CD4-positive, alpha-beta T cell treated with Interleukin-15 for 4 hours (primary cell): ENCODE measurements around the gene ATP6V0C.
"Not testable (repeated sequence)": the region's sequence is repeated elsewhere in the genome, so short reads cannot be mapped to it uniquely, and the experiment has no call there.

Experiments used
- DNase-seq: peaks from one replicate; pipeline ENCODE4 v3.0.0-alpha.2; 2020; ENCODE audit warnings: low spot score

Gene ATP6V0C

DNA sequence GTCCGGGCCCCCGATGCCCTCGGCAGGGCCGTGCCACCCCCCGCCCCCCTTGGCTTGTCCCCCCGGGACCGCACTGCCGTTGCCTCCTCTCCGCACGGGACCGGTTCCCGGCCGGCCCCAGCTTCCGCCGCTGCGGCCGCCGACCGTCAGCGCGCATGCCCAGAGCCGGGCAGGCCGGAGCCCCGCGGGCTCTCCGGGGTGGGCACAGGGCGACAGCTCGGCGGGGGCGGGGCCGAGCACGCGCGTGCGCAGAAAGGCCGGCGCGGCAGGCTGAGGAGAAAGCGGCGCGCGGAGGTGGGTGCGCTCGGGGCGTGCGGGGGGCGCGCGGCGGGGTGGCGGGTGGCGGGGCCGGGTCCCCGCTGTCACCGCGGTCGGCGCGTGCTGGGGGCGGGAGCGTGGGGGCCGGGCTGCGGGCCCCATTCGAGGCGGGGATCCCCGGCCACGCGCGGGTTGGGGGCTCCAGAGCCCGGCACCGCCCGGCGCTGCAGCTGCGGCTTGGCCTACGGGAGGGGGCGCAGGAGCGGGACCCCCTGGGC is 38.8 kb upstream of the ATP6V0C start, which contains the start of gene TBC1D24:
Gene TBC1D24 (plus strand): TSS at position 251 of the 536 bp plus-strand sequence. CDS start 21,022 bp downstream, outside the sequence.
- peak; percentile 82 for DNase-seq

DNA sequence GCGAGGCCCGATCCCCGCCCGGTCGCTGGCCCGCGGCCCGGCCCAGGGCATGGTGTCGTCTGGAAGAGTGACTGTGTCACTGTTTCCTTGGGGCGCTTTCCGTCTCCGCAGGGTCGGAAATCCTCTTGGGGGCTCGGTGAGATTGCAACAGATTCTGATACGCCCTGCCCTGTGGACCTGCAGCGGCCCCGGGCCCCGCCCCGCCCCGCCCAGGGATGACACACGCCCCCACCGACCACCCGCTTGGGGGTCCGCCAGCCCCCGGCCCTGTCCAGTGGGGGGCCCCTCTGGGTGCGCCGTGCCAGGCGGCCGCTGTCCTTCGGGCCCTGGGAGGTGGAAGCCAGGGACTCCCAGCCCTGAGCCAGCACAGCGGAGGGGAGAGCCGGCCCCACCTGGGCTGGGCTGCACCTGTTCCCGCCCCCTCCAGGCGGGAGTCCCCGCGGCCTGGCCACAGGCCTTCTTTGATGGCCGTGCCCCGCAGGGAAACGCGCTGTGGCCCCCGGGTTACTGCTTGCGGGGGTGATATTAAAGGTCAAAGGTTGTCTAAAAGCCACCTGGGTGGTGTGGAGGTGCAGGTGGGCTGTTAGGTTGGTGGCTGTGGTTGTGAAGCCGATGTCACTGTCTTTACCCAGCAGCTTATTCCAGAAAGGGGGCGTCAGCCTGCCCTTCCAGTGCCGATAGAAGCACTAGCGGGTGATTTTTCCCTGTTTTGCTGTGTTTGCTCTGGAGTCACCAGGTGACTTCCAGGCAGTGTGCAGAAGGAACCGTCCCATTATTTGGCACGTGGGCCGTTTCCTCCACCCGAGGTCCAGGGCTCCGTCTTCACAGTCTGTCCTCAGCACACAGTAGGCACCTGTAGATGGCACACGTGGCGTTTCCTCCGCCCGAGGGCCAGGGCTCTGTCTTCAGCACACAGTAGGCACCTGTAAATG is 38.1 kb upstream of the ATP6V0C start:
- DNase-seq = peak; percentile 16

DNA sequence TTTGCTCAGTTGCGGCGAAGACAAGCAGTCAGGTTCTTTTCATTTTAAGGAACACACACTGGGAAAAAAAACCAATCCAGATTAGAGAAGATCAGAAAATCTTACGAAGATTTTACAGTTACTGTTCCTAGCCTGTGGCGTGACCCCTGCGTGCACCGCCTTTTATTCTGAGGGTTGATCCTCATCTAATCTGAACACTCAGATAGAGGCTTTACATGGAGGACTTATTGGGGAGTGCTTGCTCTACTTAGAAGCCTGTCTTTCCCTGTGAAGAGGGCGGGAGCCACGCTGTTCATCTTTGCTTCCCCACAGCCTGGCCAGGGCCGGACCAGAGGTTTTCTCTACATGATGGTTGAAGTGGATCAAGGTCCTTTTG is 37.4 kb upstream of the ATP6V0C start:
- DNase-seq = no peak

DNA sequence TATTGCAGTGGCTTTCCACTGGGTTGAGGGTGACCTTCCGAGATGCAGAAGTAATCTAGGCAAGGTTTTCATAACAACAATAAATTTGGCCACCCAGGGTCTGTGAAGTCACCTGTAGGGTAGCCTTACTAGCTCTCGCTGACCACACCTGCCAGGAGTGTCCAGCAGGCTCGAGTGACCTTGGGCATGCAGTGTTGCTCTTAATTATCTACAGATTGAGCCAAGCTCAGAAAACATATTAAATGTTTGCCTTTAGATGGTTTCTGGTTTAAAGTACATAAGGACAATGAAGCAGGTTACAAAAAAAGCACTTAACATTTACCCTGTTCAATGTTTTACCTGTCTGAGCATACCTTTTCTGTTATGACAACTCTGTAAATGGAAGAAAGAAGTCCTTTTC is 37.0 kb upstream of the ATP6V0C start:
- DNase-seq = no peak

DNA sequence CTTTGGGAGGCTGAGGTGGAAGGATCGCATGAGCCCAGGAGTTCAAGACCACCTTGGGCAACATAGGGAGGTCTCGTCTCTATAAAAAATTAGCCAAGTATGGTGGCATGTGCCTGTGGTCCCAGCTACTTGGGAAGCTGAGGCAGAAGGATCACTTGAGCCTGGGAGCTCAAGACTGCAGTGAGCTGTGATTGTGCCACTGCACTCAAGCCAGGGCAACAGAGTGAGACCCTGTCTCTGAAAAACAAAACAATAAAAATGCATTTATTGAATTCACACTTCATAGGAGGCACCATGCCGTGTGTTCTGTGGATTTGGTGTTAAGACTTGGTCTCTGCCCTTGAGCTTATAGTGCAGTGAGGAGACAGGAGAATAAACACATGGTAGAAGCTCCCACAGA is 36.4 kb upstream of the ATP6V0C start:
- no peak for DNase-seq

DNA sequence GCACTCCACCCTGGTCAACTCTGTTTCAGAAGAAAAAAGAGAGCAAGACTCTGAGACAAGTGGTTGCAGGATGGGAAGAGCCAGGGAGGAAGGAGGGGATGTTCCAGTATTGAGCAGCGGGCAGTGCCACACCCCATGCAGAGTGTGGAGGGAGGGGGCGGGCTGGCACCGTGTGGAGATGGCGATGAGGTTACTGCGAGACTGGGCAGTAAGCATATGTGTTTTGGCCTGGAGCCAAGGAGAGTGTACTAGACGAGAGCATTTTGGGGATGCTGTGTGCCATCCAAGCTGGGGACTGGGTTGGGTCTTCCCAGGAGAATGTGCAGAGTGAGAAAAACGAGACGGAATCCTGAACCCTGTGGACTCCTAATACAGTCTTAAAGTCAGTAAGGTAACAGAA is 35.5 kb upstream of the ATP6V0C start:
- no peak for DNase-seq

DNA sequence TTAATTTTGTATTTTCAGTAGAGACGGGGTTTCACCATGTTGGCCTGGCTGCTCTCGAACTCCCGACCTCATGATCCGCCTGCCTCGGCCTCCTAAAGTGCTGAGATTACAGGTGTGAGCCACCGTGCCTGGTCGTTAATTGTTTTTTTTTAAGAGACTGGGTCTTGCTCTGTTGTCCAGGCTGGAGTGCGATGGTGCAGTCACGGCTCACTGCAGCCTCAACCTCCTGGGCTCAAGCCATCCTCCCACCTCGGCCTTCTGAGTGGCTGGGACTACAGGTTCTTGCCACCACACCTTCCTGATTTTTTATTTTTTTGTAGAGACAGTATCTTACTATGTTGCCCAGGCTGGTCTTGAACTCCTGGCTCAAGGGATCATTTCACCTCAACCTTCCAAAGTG is 33.8 kb upstream of the ATP6V0C start:
- not testable (repeated sequence) for DNase-seq

DNA sequence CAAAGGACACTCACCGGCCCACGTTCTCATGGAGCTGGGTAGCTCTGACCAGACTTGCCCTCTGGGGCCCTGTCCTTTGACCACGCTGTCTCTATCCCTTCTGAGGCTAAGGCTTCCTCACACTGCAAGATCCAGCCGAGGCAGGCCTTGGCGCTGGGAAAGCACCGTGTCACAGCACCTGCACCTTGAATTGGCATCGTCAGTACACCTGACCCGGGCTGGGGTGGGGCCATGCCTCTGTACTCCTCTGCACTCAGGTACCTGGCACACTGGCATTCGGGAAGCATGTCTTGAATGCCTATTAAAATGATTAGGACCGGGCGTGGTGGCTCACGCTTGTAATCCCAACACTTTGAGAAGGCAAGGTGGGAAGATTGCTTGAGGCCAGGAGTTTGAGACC is 32.8 kb upstream of the ATP6V0C start:
- no peak for DNase-seq

DNA sequence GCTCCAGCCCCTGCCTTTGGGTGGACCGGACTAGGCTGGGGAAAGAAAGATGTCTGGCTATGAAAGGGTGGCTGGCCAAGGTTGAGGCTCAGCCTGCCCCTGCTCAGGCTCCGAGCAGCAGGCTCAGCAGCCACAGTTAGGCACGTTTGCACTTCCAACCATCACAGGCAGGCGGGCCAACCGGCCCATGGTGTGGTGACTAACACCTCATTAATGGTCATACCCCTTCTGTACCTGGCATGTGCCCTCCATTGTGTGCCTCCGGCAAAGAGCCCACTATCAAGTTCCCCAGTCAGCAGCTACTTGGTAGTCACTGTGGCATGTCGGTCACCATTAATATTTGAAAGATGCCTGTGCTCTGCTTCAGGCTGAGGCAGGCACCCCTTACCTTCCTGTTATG is 32.1 kb upstream of the ATP6V0C start:
- DNase-seq = no peak

DNA sequence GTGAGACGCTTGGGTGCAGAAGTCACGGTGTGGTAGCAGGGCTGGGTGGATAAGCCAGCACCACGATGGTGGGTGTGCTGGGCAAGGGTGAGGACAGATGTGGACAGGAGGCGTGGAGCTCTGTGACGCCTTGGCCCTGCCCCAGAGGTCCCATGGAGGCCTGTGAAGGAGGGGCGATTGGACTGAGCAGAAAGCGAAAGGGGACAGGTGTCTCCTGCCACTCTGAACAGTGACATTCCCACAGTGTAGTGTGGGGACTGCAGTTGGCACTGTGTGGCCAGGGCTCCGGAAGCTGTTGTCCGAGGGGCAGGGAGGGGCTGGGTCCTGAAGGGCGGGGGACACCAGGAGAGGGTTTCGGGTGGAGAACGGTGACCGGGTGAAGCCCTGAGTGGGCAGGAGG is 31.5 kb upstream of the ATP6V0C start:
- no peak for DNase-seq

DNA sequence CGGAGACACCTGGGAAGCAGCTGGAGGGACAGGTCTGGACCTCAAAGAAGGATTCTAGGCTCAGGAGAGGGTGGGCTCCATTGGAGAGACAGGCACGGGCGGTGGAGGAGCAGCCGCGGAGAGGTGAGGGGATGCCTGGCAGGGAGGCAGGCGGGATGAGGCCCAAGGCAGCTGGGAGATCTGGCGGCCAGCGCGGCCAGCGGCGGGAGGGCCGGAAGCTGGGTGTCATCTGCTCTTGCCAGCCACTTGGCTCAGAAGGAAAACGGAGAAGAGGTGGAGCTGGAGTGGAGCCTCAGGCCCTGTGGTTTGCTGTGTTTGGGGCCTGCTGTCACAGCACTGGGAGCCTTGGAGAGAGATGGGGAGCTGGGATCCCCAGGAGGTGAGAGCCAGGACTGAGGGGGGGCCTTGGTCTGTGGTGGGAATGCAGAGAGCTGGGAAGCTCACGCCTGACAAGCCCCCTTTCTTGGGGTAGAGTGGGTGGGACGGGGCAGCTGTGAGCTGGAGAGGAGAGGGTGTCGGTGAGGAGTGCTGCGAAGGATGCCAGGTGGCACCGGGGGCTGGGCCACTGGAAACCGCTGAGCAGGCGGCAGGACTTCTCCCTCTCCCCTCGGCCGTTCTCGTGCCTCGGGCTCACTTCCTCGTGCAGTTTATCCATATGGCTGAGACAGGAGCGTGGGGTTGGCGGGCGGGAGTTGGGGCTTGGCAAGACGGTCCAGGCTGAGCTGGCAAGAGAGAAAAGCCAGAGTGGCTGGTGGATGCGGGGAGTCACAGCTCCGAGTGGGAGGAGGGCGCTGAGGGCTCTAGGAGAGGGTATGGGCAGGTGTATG is 30.8 kb upstream of the ATP6V0C start:
- no peak for DNase-seq

DNA sequence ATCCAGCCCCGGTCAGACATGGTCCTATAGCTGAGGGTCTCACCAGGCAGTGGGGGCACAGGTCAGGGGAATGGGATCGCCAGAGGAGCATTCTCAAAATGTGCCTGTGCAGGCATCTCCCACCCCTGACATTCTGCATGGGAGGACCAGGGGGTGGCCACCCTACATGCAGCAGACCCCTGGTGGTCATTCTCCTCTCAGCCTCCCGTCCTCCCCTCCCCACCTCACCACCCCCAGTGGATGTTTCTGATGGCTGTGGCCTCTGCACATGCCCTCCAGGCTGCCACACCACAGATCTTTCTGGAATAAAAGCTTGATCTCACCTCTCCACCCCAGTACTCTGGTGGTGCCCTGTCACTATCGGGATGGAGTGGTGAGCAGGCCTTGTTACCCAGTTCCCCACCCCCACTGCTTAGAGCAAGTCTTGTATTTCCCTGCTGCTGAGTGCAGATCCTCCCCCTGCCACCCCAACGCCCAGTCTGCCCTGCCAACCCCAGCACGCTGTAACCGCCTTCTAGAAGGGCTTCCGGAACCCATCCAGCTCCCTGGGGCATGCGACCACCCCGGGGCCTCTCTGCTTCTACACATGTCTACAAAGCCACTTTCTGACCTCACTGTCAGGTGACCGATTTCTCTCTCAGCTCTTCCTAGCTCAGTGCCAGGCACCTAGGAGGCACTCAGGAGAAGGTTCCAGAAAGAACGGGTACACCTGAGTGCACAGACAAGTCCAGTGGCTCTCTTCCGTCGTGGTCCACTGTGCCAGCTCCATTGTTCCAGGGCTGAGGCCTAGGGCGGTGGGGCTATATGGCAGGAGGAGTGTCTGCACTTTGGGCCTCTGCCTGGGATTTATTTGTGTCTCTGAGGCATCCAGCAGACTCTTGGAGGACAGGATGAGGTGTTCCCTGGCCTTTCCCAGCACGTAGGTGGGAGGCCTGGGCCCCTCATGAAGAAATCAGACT is 29.5 kb upstream of the ATP6V0C start:
- no peak for DNase-seq

DNA sequence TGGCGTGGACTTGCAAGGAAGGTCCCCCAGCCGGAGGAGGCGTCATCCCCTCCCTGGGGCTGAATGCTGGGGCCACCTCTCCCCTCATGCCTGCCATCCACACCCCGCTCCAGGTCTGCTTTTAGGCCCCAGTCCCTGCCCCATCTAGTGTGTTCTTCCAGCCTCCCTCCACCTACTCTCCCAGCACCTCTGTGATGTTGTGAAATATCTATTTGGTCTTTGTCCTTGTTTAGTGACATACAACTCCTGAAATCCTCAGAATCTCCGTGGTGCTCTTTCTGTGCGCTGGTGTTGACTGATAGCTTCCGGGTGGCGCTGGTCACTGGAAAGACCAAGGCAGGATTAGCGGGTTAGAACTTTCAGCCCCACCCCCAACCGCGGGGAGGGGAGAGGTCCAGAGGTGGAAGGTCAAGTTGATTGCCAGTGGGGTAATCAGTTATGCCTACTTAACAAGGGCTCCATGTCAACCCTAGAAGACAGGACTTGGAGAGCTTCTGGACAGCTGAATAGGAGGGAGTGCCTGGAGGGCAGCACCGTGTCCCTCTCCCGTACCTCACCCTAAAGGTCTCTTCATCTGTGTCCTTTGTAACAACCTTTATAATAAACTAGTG is 28.7 kb upstream of the ATP6V0C start:
- DNase-seq = no peak

DNA sequence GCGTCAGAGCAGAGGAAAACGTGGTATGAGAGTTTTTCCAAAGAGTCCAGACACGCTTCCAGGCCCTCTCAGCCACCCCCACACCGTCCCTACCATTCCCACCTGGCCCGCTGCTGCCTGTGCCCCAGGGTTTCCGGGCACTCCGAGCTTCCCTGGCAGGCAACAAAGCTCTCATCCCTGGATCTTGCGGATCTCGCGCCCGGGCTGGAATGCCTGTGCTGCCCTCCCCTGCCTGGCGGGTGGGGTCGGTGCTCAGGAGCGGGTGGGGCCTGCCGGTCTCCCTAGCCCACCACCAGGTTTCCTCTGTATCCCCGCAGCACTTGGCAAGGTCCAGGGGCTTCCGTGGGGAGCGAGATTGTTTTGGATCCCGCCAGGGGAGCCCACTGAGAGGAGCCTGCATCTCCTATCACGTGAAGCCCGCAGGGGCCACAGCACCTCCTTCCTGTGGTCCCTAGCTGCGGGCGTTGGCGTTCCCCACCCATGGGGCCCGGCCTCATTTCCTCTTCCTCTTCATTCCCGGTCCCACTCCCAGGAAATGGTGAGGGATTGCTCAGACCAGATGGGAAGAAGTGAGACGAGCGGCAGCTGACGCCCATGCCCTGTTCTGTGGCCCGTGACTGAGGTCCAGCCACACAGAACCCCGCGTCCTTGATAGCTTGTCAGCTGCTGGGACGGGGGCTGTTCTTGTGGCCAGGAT is 27.8 kb upstream of the ATP6V0C start:
- no peak for DNase-seq

DNA sequence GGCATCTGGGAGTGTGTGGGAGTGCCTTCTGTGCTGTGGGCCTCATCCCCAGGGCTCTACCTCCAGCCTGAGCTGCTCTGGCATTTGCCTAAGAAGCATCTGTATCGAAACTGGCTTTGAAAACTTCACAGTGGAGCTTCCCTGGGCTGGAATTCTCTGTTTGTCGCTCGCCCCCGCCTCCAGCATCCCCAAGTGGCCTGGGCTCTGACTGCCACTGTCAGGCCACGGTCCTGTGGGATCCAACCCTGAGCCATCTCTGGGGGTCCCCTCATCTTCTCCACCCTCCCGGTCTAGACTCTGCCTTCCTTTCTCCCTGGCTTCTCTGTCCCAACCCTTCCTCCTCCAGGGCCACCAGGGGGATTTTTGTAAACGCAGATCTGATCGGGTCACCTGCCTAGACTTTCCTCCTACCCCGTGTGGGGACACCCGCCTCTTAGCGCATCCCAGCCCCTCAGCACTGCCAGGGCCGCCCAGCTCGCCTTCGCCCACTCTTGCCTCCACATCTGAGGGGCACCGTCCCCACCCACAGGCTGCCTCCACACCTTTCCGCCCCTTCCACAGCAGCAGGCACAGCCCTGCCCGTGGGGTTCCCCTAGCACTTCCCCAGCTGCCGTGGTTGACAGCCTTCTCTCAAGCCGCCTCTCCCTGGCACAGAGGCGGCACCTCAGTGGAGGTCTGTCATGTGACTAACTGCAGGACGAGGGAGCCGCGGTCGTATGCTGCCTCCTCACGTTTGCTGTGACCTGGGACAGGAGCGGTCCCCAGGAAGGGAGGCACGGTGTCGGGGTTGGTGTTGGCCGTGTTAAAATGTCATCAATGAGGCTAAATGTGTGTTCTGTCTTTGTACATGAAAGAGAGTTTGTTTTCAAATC is 26.9 kb upstream of the ATP6V0C start:
- peak; percentile 84 for DNase-seq

DNA sequence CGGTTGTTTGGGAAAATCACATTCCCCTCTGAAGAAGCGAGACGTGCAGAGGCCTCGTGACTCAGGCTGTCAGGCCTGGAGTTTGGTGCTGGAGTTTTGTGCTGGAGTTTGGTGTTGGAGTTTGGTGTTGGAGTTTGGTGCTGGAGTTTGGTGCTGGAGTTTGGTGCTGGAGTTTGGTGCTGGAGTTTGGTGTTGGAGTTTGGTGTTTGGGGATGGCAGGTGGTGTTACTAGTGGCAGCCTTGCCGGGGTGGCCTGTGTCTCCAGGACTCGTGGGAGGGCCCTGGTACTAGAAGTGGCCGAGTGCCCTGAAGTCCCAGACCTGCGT is 26.3 kb upstream of the ATP6V0C start:
- DNase-seq = no peak

DNA sequence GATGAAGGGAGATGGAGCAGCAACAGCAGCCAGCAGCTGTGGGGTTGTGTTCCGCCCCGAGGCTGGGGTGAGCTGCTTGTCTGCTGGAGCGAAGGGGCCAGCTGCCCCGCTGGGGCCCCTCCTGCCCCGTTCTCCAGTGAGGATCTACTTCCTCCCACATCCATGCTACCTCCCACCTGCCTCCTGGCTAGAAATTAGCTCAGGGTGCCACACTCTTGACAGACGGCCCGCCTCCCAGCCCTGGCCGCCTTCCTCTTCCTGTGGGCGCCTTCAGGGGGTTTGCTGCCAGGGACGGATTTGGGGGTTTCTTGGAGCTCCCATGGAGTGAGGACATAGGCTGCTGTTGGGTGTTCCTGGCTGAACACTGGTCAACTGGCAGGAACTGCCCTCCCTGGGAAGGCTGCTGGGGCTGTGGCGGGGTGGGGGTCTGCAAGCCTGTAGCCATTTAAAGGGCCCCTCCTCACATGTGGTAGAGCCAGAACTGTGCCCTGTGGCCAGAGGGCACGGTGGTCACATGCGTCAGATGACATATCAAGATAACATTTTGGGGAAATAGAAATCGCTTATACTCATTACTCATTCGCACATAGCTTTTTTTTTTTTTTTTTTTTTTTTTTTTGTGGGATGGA is 25.7 kb upstream of the ATP6V0C start:
- no peak for DNase-seq

DNA sequence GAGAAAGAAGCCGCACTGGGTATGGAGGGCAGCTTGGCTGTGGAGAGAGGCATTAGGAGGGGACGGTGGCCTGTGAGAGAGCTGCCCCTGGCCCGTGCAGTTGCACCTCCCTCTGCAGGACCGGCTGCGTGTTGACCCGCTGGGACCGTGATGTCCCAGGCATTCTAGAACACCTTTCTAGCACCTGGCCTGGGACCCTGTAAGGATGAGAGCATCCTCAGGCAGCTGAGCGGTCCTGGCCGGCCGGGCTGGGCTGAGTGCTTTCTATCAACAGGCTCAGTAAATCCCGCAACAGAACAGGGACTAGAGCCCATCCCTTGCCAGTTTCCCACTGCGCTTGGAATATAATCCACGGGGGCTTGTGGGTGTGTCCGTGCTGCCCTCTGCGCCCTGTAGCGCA is 24.2 kb upstream of the ATP6V0C start:
- DNase-seq = no peak
